Neural cell (in vitro differentiated cells): ENCODE results near the gene SAMD10.

Source experiments
- POLR2AphosphoS5 ChIP-seq: IDR thresholded peaks from 2 replicates; pipeline ENCODE4 v1.6.1; 2012
- RAD21 ChIP-seq: fragments of 450-650 bp; conservative IDR thresholded peaks from 2 replicates; pipeline ENCODE4 v1.6.1; 2014; ENCODE audit warnings: antibody characterized with exemption, mild to moderate bottlenecking, moderate library complexity
- TF ChIP-seq, protein P1 (sequence below): fragments of 450-650 bp; IDR thresholded peaks from 2 replicates; pipeline ENCODE4 v1.5.1; 2014; ENCODE audit warnings: antibody characterized with exemption, mild to moderate bottlenecking, moderate library complexity; ENCODE audit not compliant: poor library complexity, severe bottlenecking
- TF ChIP-seq, protein P2 (sequence below): IDR thresholded peaks from 2 replicates; pipeline ENCODE4 v1.6.1; 2012; ENCODE audit warnings: borderline replicate concordance

DNA sequence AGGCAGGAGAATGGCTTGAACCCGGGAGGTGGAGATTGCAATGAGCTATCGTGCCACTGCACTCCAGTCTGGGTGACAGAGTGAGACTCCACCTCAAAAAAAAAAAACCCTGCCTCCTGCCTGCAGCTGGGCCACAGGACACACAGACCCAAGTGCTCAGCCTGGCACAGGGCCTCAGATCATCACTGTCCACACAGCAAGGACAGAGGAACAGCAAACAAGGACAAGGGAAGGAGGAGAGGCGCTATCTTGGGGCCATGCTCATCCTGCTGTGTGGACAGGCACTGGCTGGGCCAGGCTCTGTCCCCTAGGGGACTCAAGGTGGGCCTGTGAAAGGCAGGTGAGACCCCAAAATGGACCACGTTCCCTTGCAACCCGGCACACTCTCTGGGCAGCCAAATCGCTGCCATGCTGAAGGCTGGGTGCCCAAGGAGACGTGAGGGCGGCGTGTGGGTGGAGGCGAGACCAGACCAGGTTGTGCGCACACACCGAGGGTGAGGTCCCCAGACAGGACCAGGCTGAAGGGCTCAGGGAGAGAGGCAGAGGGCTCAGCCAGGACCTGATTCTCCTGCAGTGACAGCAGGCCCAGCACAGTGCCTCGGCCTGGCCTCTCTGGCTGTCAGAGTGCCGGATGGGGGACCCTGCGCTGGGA, 32.3 kb downstream of the SAMD10 start:
- TF ChIP-seq, protein P1, sequence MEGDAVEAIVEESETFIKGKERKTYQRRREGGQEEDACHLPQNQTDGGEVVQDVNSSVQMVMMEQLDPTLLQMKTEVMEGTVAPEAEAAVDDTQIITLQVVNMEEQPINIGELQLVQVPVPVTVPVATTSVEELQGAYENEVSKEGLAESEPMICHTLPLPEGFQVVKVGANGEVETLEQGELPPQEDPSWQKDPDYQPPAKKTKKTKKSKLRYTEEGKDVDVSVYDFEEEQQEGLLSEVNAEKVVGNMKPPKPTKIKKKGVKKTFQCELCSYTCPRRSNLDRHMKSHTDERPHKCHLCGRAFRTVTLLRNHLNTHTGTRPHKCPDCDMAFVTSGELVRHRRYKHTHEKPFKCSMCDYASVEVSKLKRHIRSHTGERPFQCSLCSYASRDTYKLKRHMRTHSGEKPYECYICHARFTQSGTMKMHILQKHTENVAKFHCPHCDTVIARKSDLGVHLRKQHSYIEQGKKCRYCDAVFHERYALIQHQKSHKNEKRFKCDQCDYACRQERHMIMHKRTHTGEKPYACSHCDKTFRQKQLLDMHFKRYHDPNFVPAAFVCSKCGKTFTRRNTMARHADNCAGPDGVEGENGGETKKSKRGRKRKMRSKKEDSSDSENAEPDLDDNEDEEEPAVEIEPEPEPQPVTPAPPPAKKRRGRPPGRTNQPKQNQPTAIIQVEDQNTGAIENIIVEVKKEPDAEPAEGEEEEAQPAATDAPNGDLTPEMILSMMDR = no peak
- TF ChIP-seq POLR2AphosphoS5 (no peak), RAD21 (no peak)
- TF ChIP-seq, protein P2, sequence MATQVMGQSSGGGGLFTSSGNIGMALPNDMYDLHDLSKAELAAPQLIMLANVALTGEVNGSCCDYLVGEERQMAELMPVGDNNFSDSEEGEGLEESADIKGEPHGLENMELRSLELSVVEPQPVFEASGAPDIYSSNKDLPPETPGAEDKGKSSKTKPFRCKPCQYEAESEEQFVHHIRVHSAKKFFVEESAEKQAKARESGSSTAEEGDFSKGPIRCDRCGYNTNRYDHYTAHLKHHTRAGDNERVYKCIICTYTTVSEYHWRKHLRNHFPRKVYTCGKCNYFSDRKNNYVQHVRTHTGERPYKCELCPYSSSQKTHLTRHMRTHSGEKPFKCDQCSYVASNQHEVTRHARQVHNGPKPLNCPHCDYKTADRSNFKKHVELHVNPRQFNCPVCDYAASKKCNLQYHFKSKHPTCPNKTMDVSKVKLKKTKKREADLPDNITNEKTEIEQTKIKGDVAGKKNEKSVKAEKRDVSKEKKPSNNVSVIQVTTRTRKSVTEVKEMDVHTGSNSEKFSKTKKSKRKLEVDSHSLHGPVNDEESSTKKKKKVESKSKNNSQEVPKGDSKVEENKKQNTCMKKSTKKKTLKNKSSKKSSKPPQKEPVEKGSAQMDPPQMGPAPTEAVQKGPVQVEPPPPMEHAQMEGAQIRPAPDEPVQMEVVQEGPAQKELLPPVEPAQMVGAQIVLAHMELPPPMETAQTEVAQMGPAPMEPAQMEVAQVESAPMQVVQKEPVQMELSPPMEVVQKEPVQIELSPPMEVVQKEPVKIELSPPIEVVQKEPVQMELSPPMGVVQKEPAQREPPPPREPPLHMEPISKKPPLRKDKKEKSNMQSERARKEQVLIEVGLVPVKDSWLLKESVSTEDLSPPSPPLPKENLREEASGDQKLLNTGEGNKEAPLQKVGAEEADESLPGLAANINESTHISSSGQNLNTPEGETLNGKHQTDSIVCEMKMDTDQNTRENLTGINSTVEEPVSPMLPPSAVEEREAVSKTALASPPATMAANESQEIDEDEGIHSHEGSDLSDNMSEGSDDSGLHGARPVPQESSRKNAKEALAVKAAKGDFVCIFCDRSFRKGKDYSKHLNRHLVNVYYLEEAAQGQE = no peak
